ENCODE data around the gene NTRK3.

GRCh38 chr15:88131937-88132336, 124.6 kb downstream of the NTRK3 start:
- TF ChIP-seq POLR2A (IDR thresholded peaks at IDR 0.05; ENCODE audit: low read length) (no peak), GATA1 (IDR thresholded peaks at IDR 0.05; ENCODE audit: low read depth, low read length) (no peak)

All from erythroblast (primary cell).